GM19025 (cell line): ENCODE measurements around the gene DQX1.
"Not testable (repeated sequence)": the region's sequence is repeated elsewhere in the genome, so short reads cannot be mapped to it uniquely, and the experiment has no call there.

Experiments used
- ATAC-seq: cut with Tn5 transposase; IDR thresholded peaks from one replicate; pipeline ENCODE4 v1.9.1; 2021; ENCODE audit warnings: mild to moderate bottlenecking, low read depth, moderate library complexity; ENCODE audit not compliant: unreplicated experiment

DQX1 gene

DNA sequence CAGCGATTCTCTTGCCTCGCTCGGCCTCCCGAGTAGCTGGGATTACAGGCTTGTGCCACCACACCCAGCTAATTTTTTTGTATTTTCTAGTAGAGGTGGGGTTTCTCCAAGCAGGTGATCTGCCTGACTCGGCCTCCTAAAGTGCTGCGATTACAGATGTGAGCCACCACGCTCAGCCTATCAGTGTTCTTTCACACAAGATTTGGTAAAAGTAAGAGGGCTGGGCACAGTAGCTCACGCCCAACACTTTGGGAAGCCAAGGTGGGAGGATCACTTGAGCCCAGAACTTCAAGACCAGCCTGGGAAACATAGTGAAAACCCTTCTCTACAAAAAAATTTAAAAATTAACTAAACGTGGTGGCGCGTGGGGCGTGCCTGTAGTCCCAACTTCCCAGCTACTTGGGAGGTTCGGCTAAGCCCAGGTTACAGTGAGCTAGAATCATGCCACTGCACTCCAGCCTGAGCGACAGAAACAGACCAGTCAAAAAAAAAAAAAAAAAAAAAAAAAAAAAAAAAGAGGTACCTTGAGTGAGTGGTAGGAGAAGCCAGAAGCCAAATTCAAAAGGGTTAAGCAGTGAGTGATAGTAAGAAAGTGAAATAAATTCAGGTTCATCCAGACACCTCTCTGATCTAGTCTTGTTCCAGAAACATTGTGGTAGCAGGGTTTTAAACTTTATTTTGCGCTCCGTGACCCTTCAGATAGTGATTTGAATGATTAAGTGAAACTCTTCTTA, 54.5 kb downstream of the DQX1 start:
- no peak for ATAC-seq

DNA sequence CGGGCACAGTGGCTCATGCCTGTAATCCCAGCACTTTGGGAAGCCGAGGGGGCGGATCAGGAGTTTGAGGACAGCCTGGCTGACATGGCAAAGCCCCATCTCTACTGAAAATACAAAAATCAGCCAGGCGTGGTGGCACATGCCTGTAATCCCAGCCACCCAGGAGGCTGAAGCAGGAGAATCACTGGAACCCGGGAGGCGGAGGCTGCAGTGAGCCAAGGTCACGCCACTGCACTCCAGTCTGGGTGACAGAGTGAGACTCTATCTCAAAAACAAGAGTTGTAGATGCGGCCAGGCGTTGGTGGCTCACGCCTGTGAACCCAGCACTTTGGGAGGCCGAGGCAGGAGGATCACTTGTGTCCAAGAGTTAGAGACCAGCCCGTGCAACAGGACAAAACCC, 55.3 kb downstream of the DQX1 start:
- not testable (repeated sequence) for ATAC-seq
